Activated CD4-positive, alpha-beta memory T cell treated with anti-CD3 and anti-CD28 coated beads for 36 hours (primary cell): Measurements from ENCODE around the gene SERTM1. TPM values are rescaled to one million over a fixed set of nuclear protein-coding genes. Genes with fewer than 3 reads are reported as not detected.

ENCODE experiments used
- total RNA-seq, 2 experiments: library from RNA; stranded (reverse); gene quantifications; one replicate each; pipeline ENCODE4 v1.2.3, GENCODE V29; 2021

SERTM1 gene
- total RNA-seq, 2 experiments from 2014 or later, result not detected

Other genes starting within 250 kb of the SERTM1 start
- gene CCNA1, start 241.5 kb upstream of the SERTM1 start, total RNA-seq, result under 1 TPM; 0.62 to 0.87 TPM
- 10 to 100 TPM in 1 of 2 experiments, 1 to 10 TPM in 1; 10.0 to 13.0 TPM for gene RFXAP, start 145.2 kb downstream of the SERTM1 start, total RNA-seq
- not detected for gene SMAD9, start 246.2 kb downstream of the SERTM1 start, total RNA-seq